ENCODE data around the gene PDCD10. TPM values are rescaled to one million over a fixed set of nuclear protein-coding genes. Genes with fewer than 3 reads are reported as not detected.
A peak's percentile ranks its signal among the peaks of the same experiment; 100 is the strongest.

PDCD10 gene
- total and polyA plus RNA-seq, 2 donors (not counting 1 experiment from before 2014, with no cell fraction given), result 25.7 to 58.0 TPM

DNA sequence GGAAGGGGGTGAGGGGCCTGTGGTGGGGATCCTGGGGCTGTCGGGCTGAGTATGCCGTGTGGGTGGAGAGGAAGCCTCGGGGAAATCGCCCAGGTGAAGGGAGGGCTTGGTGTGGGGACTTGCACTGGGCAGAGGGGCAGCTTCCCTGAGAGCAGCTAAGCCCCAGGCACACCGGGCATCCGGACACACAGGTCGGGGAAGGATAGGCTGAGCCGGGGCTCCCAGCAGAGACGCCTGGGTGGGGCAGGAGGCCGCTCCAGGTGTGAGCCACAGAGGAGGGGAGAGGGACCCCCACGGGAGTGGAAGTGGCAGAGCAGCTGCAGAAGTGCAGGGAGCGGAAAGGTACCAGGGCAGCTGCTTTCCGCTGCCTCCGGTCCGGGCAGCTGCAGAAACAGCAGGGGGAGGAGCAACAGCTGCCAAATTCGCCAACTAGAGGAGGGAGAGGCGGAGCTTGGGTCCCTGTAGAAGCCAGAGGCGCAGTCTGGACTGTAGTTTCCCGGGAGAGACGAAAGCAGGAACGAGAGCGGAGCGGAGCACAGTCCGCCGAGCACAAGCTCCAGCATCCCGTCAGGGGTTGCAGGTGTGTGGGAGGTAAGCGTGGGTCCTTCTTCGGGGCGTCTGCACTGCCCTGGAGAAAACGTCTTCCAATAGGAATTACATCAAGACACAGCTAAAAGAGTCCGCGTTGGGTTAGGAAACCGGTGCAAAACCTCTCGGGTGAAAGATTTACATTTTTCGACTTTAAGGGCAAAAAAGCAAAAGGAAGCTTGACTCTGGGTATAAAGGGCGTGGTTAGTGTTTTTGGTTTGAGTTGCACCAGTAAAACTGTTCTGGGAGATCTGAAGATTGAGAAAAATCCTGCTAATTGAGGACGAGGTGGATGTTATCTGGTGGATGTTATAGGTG is 794 bp upstream of the PDCD10 start, which contains the start of gene SERPINI1:
Gene SERPINI1, plus strand, starts transcription at position 489 of the 906 bp plus-strand sequence. CDS start 53,408 bp downstream, outside the sequence.
- Histone ChIP-seq H3K9me3 (ENCODE audit: control extremely low read depth in 1 of 3, control insufficient read depth in 2 of 3, insufficient read depth in 1 of 3, low read length in 2 of 3) (no peaks in the 10 kb centered on the region), H3K4me2 (replicated peaks; ENCODE audit: low read depth, low read length, poor library complexity, severe bottlenecking) (peak within 1 kb of the TSS; percentile 85), H3K79me2 (ENCODE audit: control insufficient read depth, insufficient read depth, low read length) (peaks cover 78% of the 10 kb centered on the region), H2AFZ (ENCODE audit: insufficient read depth, low read depth, low read length, poor library complexity, severe bottlenecking) (peak within 1 kb of the TSS; percentile 94), H3K4me3 (ENCODE audit: control extremely low read depth in 1 of 5, extremely low read depth in 1 of 5, insufficient read depth in 1 of 5, low read depth in 2 of 5, low read length in 4 of 5) (peak within 1 kb of the TSS; percentile 85 to 99 (median 90)), H3K36me3 (replicated peaks in 1 of 2; ENCODE audit: control extremely low read depth in 1 of 2, control insufficient read depth in 1 of 2, extremely low read depth in 1 of 2, insufficient read depth in 2 of 2, low read length in 1 of 2) (peaks cover 6% of the 10 kb centered on the region in 2 experiments), H3K27ac (ENCODE audit: low read length in 2 of 2) (peak within 1 kb of the TSS; percentile 72 to 91), H3K4me1 (ENCODE audit: control insufficient read depth in 2 of 2, insufficient read depth in 2 of 2, low read length in 2 of 2) (peaks cover 7 to 39% of the 10 kb centered on the region in 2 donors), H3K27me3 (replicated peaks in 1 of 4; ENCODE audit: control extremely low read depth in 1 of 4, control insufficient read depth in 3 of 4, insufficient read depth in 4 of 4, low read length in 3 of 4) (no peaks in the 10 kb centered on the region), H4K20me1 (ENCODE audit: control insufficient read depth, insufficient read depth, low read length, poor library complexity, severe bottlenecking) (peaks cover 21% of the 10 kb centered on the region), H3K9ac (ENCODE audit: low read length) (peak within 1 kb of the TSS; percentile 87)
- Mint-ChIP-seq H3K4me3 (no peak within 1 kb of the TSS), H3K4me1 (peaks cover 25% of the 10 kb centered on the region), H3K27me3 (no peaks in the 10 kb centered on the region), H3K9me3 (ENCODE audit: insufficient read depth) (no peaks in the 10 kb centered on the region), H3K27ac (peak within 1 kb of the TSS; percentile 44)
- TF ChIP-seq, protein P1, sequence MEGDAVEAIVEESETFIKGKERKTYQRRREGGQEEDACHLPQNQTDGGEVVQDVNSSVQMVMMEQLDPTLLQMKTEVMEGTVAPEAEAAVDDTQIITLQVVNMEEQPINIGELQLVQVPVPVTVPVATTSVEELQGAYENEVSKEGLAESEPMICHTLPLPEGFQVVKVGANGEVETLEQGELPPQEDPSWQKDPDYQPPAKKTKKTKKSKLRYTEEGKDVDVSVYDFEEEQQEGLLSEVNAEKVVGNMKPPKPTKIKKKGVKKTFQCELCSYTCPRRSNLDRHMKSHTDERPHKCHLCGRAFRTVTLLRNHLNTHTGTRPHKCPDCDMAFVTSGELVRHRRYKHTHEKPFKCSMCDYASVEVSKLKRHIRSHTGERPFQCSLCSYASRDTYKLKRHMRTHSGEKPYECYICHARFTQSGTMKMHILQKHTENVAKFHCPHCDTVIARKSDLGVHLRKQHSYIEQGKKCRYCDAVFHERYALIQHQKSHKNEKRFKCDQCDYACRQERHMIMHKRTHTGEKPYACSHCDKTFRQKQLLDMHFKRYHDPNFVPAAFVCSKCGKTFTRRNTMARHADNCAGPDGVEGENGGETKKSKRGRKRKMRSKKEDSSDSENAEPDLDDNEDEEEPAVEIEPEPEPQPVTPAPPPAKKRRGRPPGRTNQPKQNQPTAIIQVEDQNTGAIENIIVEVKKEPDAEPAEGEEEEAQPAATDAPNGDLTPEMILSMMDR (IDR thresholded peaks at IDR 0.05), result no peak
- TF ChIP-seq EZH2 (IDR thresholded peaks at IDR 0.05; ENCODE audit: borderline replicate concordance, insufficient read depth, low read depth, low read length, poor library complexity, severe bottlenecking), result no peak
- ChIA-PET CTCF (interaction anchor here (0.7 to 3.3 kb wide), 7 partner anchors 10 to 355 kb away, joined by 3 to 32 read pairs (median 4); partner anchors contain the start of gene ZBBX), POLR2A (interaction anchor here (0.6 to 1.8 kb wide), 3 partner anchors 13 to 360 kb away, joined by 3 to 12 read pairs (median 4); partner anchors contain the start of gene GOLIM4)
- intact Hi-C loops (cut with micrococcal nuclease), result loop anchor here (1.0 to 2.0 kb wide), 6 partner anchors 15 to 360 kb away; partner anchors contain the start of genes GOLIM4 and ZBBX
- DNase-seq (peak; percentile 88), ATAC-seq (ENCODE audit: low read depth) (peak; percentile 50)
- WGBS (ENCODE audit: insufficient coverage), result under 1% methylated on average over 34 of the region's 37 CpGs
